Measurements from ENCODE around the gene EPB41L4B.

EPB41L4B gene

GRCh38 chr9:109238125-109238524 lies 82.7 kb downstream of the EPB41L4B start:
- no peak overlapping the region for H3K4me3 ChIP-seq (ENCODE audit: low read depth, low read length)
- TF ChIP-seq CTCF (IDR thresholded peaks at IDR 0.05; ENCODE audit: low read depth, low read length): no peak

- no peak overlapping the region for H3K4me3 ChIP-seq (ENCODE audit: low read depth, low read length)
- TF ChIP-seq CTCF (IDR thresholded peaks at IDR 0.05; ENCODE audit: low read depth, low read length): no peak
These were observed 88.2 kb downstream of the EPB41L4B start for GRCh38 chr9:109232449-109233237.

- TF ChIP-seq CTCF (IDR thresholded peaks at IDR 0.05; ENCODE audit: low read depth, low read length): no peak
- no peak overlapping the region for H3K4me3 ChIP-seq (ENCODE audit: low read depth, low read length)
These were observed 89.3 kb downstream of the EPB41L4B start for GRCh38 chr9:109231593-109231992.

GRCh38 chr9:109230277-109230676 lies 90.6 kb downstream of the EPB41L4B start:
- no peak for TF ChIP-seq CTCF (IDR thresholded peaks at IDR 0.05; ENCODE audit: low read depth, low read length)
- H3K4me3 ChIP-seq (ENCODE audit: low read depth, low read length): no peak overlapping the region

GRCh38 chr9:109229682-109230081 lies 91.2 kb downstream of the EPB41L4B start:
- no peak for TF ChIP-seq CTCF (IDR thresholded peaks at IDR 0.05; ENCODE audit: low read depth, low read length)
- H3K4me3 ChIP-seq (ENCODE audit: low read depth, low read length): no peak overlapping the region

GRCh38 chr9:109228093-109228642 lies 92.7 kb downstream of the EPB41L4B start:
- no peak for TF ChIP-seq CTCF (IDR thresholded peaks at IDR 0.05; ENCODE audit: low read depth, low read length)
- H3K4me3 ChIP-seq (ENCODE audit: low read depth, low read length): no peak overlapping the region

- H3K4me3 ChIP-seq (ENCODE audit: low read depth, low read length): no peak overlapping the region
- no peak for TF ChIP-seq CTCF (IDR thresholded peaks at IDR 0.05; ENCODE audit: low read depth, low read length)
These were observed 95.2 kb downstream of the EPB41L4B start for GRCh38 chr9:109225629-109226028.
